Liver (tissue), 9 donors: ENCODE measurements around the gene SLC4A7. TPM values are rescaled to one million over a fixed set of nuclear protein-coding genes. Genes with fewer than 3 reads are reported as not detected.

Source experiments
- DNase-seq: peaks from one replicate; pipeline ENCODE4 v3.0.0-alpha.2; 2017; ENCODE audit warnings: low spot score
- H3K27ac ChIP-seq, 2 donors: one replicate each; pipeline ENCODE4 v1.7.0; 2013; ENCODE audit warnings: inconsistent platforms in 2 of 2, low read length in 2 of 2, control low read depth in 1 of 2, low read depth in 1 of 2, mild to moderate bottlenecking in 1 of 2
- H3K27me3 ChIP-seq, 4 donors: one replicate each; pipeline versions ENCODE4 v1.6.1 to v1.7.0; 2013; ENCODE audit warnings: low read length in 3 of 4, inconsistent platforms in 1 of 4, mild to moderate bottlenecking in 1 of 4, moderate library complexity in 1 of 4; ENCODE audit not compliant: control insufficient read depth in 4 of 4, insufficient read depth in 4 of 4
- H3K36me3 ChIP-seq, 4 donors: one replicate each; pipeline versions ENCODE4 v1.6.1 to v1.7.0; 2013; ENCODE audit warnings: low read length in 3 of 4, mild to moderate bottlenecking in 3 of 4, low read depth in 1 of 4, moderate library complexity in 1 of 4; ENCODE audit not compliant: control insufficient read depth in 4 of 4, insufficient read depth in 3 of 4
- H3K4me1 ChIP-seq, 4 donors: one replicate each; pipeline versions ENCODE4 v1.6.1 to v1.7.0; 2013; ENCODE audit warnings: low read length in 3 of 4, mild to moderate bottlenecking in 3 of 4, moderate library complexity in 1 of 4; ENCODE audit not compliant: control insufficient read depth in 4 of 4, insufficient read depth in 4 of 4
- H3K4me3 ChIP-seq, 3 donors: one replicate each; pipeline versions ENCODE4 v1.6.1 to v1.7.0; 2013; ENCODE audit warnings: low read length in 3 of 3, control low read depth in 1 of 3, low read depth in 1 of 3, mild to moderate bottlenecking in 1 of 3
- H3K9ac ChIP-seq, 2 donors: one replicate each; pipeline ENCODE4 v1.7.0; 2013; ENCODE audit warnings: low read length in 2 of 2, mild to moderate bottlenecking in 2 of 2, moderate library complexity in 2 of 2, control low read depth in 1 of 2, low read depth in 1 of 2
- H3K9me3 ChIP-seq, 4 donors: one replicate each; pipeline versions ENCODE4 v1.6.1 to v1.7.0; 2013; ENCODE audit warnings: low read length in 3 of 4; ENCODE audit not compliant: control insufficient read depth in 4 of 4
- ATF3 ChIP-seq: IDR thresholded peaks from 2 replicates; pipeline ENCODE4 v1.6.1; 2016; ENCODE audit warnings: antibody characterized with exemption
- CTCF ChIP-seq: fragments of 150-350 bp; IDR thresholded peaks from 2 replicates; pipeline ENCODE4 v1.5.1; 2017; ENCODE audit warnings: improper control_type of control experiment, low read depth, low read length; ENCODE audit not compliant: missing input control
- EGR1 ChIP-seq, 2 donors: IDR thresholded peaks; 2 replicates each; pipeline ENCODE4 v1.6.1; 2016 to 2018; ENCODE audit warnings: antibody characterized with exemption in 2 of 2, low read depth in 2 of 2
- FOXA1 ChIP-seq: IDR thresholded peaks from 2 replicates; pipeline ENCODE4 v1.6.1; 2016; ENCODE audit warnings: antibody characterized with exemption
- FOXA2 ChIP-seq: IDR thresholded peaks from 2 replicates; pipeline ENCODE4 v1.6.1; 2016; ENCODE audit warnings: antibody characterized with exemption
- GABPA ChIP-seq, 2 donors: IDR thresholded peaks in 1 of 2; conservative IDR thresholded peaks in 1 of 2; 2 replicates each; pipeline ENCODE4 v1.6.1; 2016; ENCODE audit warnings: antibody characterized with exemption in 2 of 2, mild to moderate bottlenecking in 1 of 2, moderate library complexity in 1 of 2
- HNF4A ChIP-seq, 2 donors: conservative IDR thresholded peaks; 2 replicates each; pipeline ENCODE4 v1.6.1; 2016; ENCODE audit warnings: antibody characterized with exemption in 2 of 2, mild to moderate bottlenecking in 2 of 2
- HNF4G ChIP-seq: IDR thresholded peaks from 2 replicates; pipeline ENCODE4 v1.6.1; 2016; ENCODE audit warnings: antibody characterized with exemption
- JUND ChIP-seq, 2 donors: IDR thresholded peaks; 2 replicates each; pipeline ENCODE4 v1.6.1; 2016; ENCODE audit warnings: antibody characterized with exemption in 2 of 2
- MAX ChIP-seq: IDR thresholded peaks from 2 replicates; pipeline ENCODE4 v1.6.1; 2016; ENCODE audit warnings: antibody characterized with exemption
- NR2F2 ChIP-seq: IDR thresholded peaks from 2 replicates; pipeline ENCODE4 v1.6.1; 2016; ENCODE audit warnings: antibody characterized with exemption
- RAD21 ChIP-seq, 2 donors: IDR thresholded peaks; 2 replicates each; pipeline ENCODE4 v1.6.1; 2016; ENCODE audit warnings: antibody characterized with exemption in 2 of 2, mild to moderate bottlenecking in 2 of 2
- REST ChIP-seq: IDR thresholded peaks from 2 replicates; pipeline ENCODE4 v1.6.1; 2016; ENCODE audit warnings: antibody characterized with exemption, mild to moderate bottlenecking
- RXRA ChIP-seq, 2 donors: IDR thresholded peaks; 2 replicates each; pipeline ENCODE4 v1.6.1; 2017 to 2018; ENCODE audit warnings: antibody characterized with exemption in 2 of 2, mild to moderate bottlenecking in 1 of 2
- SP1 ChIP-seq: IDR thresholded peaks from 2 replicates; pipeline ENCODE4 v1.6.1; 2018; ENCODE audit warnings: antibody characterized with exemption, mild to moderate bottlenecking
- TAF1 ChIP-seq: conservative IDR thresholded peaks from 2 replicates; pipeline ENCODE4 v1.6.1; 2016; ENCODE audit warnings: antibody characterized with exemption, mild to moderate bottlenecking
- YY1 ChIP-seq: IDR thresholded peaks from 2 replicates; pipeline ENCODE4 v1.6.1; 2016; ENCODE audit warnings: antibody characterized with exemption, mild to moderate bottlenecking
- ZBTB33 ChIP-seq: IDR thresholded peaks from 2 replicates; pipeline ENCODE4 v1.6.1; 2016; ENCODE audit warnings: antibody characterized with exemption
- WGBS: extraction: QIAGEN DNeasy Blood & Tissue Kit; methylation state at CpG from one replicate; pipeline ENCODE4 v1.1.7; 2013; 5-methylcytosine and 5-hydroxymethylcytosine counted together
- polyA plus RNA-seq, 2 donors: library from polyadenylated mRNA; stranded (reverse) in 1 of 2; unstranded in 1 of 2; fragments of 200-250 nt in 1 of 2; fragments of >200 nt in 1 of 2; fragmentation: Nextera tagmentation in 1 of 2; extraction: Ambion mirVana in 1 of 2; gene quantifications; one replicate each; pipeline versions ENCODE4 v1.2.1 to v1.2.3, GENCODE V29; 2013 to 2015
- total RNA-seq, 2 donors: library from RNA; depleted of rRNA; stranded (reverse); fragments of >200 nt; gene quantifications; one replicate each; pipeline ENCODE4 v1.2.3, GENCODE V29; 2014
- donor health status: healthy.
- donor health status: healthy.
- donor health status: healthy.
- donor health status: healthy.
- donor health status: healthy.

The SLC4A7 gene
- total and polyA plus RNA-seq, 4 donors: 0.76 to 9.8 (median 4.1) TPM

GRCh38 chr3:27354588-27355203 lies 129.5 kb downstream of the SLC4A7 start:
- no peak overlapping the region for H3K27ac ChIP-seq

GRCh38 chr3:27354161-27354560 lies 130.0 kb downstream of the SLC4A7 start:
- TF ChIP-seq ZBTB33 (no peak), RAD21 (IDR thresholded peaks at IDR 0.05) (no peak), YY1 (no peak), EGR1 (IDR thresholded peaks at IDR 0.05; ENCODE audit: low read depth in 2 of 2) (no peak), MAX (no peak), HNF4G (no peak), NR2F2 (no peak), FOXA2 (no peak), TAF1 (no peak), GABPA (IDR thresholded peaks at IDR 0.05 in 1 of 2, conservative IDR thresholded peaks at IDR 0.05 in 1 of 2) (no peak), JUND (IDR thresholded peaks at IDR 0.05) (no peak), FOXA1 (no peak), CTCF (no peak), ATF3 (no peak), REST (no peak), SP1 (no peak), RXRA (IDR thresholded peaks at IDR 0.05) (no peak), HNF4A (conservative IDR thresholded peaks at IDR 0.05) (no peak)
- Histone ChIP-seq H3K27me3 (no peaks in the 10 kb centered on the region), H3K4me1 (peaks cover 2 to 10% (median 6%) of the 10 kb centered on the region in 4 donors), H3K36me3 (no peaks in the 10 kb centered on the region), H3K9me3 (no peaks in the 10 kb centered on the region), H3K4me3 (no peak overlapping the region), H3K27ac (no peak overlapping the region), H3K9ac (no peak overlapping the region)
- WGBS: 79% methylated on average over 5 of the region's 5 CpGs
- no peak for DNase-seq

More at GRCh38 chr3:27354588-27355203, 129.5 kb downstream of the SLC4A7 start:
- no peak overlapping the region for H3K9ac ChIP-seq
- H3K27me3 ChIP-seq: no peaks in the 10 kb centered on the region
- peaks cover 2 to 15% (median 10%) of the 10 kb centered on the region in 4 donors for H3K4me1 ChIP-seq
- no peaks in the 10 kb centered on the region for H3K36me3 ChIP-seq
- TF ChIP-seq GABPA (IDR thresholded peaks at IDR 0.05 in 1 of 2, conservative IDR thresholded peaks at IDR 0.05 in 1 of 2): no peak
- TF ChIP-seq RXRA (IDR thresholded peaks at IDR 0.05): no peak
- no peak for TF ChIP-seq YY1
- no peak for TF ChIP-seq FOXA1
- 86% methylated on average over 4 of the region's 4 CpGs for WGBS
- H3K4me3 ChIP-seq: no peak overlapping the region
- no peak for DNase-seq
- H3K9me3 ChIP-seq: no peaks in the 10 kb centered on the region
